ENCODE measurements around the gene CD46. TPM values are rescaled to one million over a fixed set of nuclear protein-coding genes. Genes with fewer than 3 reads are reported as not detected.

The CD46 gene
- total RNA-seq = 214 and 335 TPM in 2 replicates

DNA sequence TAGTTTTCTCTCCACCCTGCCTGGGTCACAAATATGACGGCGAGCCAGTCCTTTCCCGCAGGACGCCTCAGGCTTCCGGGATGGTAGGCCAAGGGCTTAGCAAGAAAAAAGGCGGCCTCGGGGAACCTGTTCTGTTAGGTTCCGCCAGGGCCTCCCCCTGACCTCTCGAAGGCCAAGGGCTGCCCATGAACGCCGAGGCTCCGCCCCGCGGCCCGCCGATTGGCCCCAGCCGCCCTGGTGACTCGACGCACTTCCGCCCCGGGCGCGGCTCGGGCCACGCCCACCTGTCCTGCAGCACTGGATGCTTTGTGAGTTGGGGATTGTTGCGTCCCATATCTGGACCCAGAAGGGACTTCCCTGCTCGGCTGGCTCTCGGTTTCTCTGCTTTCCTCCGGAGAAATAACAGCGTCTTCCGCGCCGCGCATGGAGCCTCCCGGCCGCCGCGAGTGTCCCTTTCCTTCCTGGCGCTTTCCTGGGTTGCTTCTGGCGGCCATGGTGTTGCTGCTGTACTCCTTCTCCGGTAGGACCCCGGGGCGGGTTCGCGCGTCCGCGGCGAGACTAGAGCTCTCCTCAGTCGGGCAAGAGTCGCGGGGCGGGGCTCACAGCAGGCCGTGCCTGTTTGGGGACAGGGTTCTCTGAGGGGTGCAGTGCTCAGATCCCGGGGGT, at the start of gene CD46:
TSS of gene CD46 (plus strand) at position 265 of the 666 bp plus-strand sequence. CDS start at position 424, 159 bp downstream.

Small RNA genes within 50 kb of the gene (small RNA-seq; reads per million reads assigned to genes)
- not detected for gene RNA5SP534

Other genes starting within 250 kb of the CD46 start
- gene CR1L, start 106.9 kb upstream of the CD46 start, total RNA-seq = not detected in 2 replicates
- 18.7 and 47.7 TPM in 2 replicates for gene CD34, start 159.1 kb downstream of the CD46 start, total RNA-seq